ENCODE results near the gene EBF3. TPM values are rescaled to one million over a fixed set of nuclear protein-coding genes. Genes with fewer than 3 reads are reported as not detected.

Gene EBF3
- total RNA-seq, 3 donors from 2014 or later = 0.23 to 2.8 (median 0.89) TPM

GRCh38 chr10:129915526-129916378 is 48.3 kb downstream of the EBF3 start:
- Histone ChIP-seq H3K4me1 (ENCODE audit: low read depth) (no peaks in the 10 kb centered on the region), H3K36me3 (ENCODE audit: low read depth) (no peaks in the 10 kb centered on the region), H3K4me3 (no peak overlapping the region), H3K9me3 (no peaks in the 10 kb centered on the region)
- DNase-seq (no peak), ATAC-seq (no peak)
- TF ChIP-seq CTCF (IDR thresholded peaks at IDR 0.05) = no peak
- intact Hi-C loops (cut with DNase I, micrococcal nuclease) = no loop called here

- no peak for TF ChIP-seq CTCF (IDR thresholded peaks at IDR 0.05)
- Histone ChIP-seq H3K36me3 (ENCODE audit: low read depth) (no peaks in the 10 kb centered on the region), H3K9me3 (no peaks in the 10 kb centered on the region), H3K4me3 (no peak overlapping the region), H3K4me1 (ENCODE audit: low read depth) (no peaks in the 10 kb centered on the region)
- intact Hi-C loops (cut with DNase I, micrococcal nuclease) = no loop called here
- no peak for ATAC-seq
- DNase-seq = no peak
Observed at GRCh38 chr10:129914960-129915359, 49.1 kb downstream of the EBF3 start.

- Histone ChIP-seq H3K4me1 (ENCODE audit: low read depth) (no peaks in the 10 kb centered on the region), H3K9me3 (no peaks in the 10 kb centered on the region), H3K4me3 (no peak overlapping the region), H3K36me3 (ENCODE audit: low read depth) (no peaks in the 10 kb centered on the region)
- no peak for ATAC-seq
- intact Hi-C loops (cut with DNase I, micrococcal nuclease) = no loop called here
- no peak for DNase-seq
- TF ChIP-seq CTCF (IDR thresholded peaks at IDR 0.05) = no peak
Observed at GRCh38 chr10:129914153-129914855, 49.8 kb downstream of the EBF3 start.

GRCh38 chr10:129912986-129913695 is 50.9 kb downstream of the EBF3 start:
- no peak for TF ChIP-seq CTCF (IDR thresholded peaks at IDR 0.05)
- intact Hi-C loops (cut with DNase I, micrococcal nuclease) = no loop called here
- no peak for DNase-seq
- no peak overlapping the region for H3K4me3 ChIP-seq
- no peak for ATAC-seq
- no peaks in the 10 kb centered on the region for H3K9me3 ChIP-seq
- H3K4me1 ChIP-seq (ENCODE audit: low read depth) = no peaks in the 10 kb centered on the region
- H3K36me3 ChIP-seq (ENCODE audit: low read depth) = no peaks in the 10 kb centered on the region

- no peaks in the 10 kb centered on the region for H3K4me1 ChIP-seq (ENCODE audit: low read depth)
- DNase-seq (no peak), ATAC-seq (no peak)
- no peak overlapping the region for H3K4me3 ChIP-seq
- intact Hi-C loops (cut with DNase I, micrococcal nuclease) = no loop called here
- H3K36me3 ChIP-seq (ENCODE audit: low read depth) = no peaks in the 10 kb centered on the region
- no peak for TF ChIP-seq CTCF (IDR thresholded peaks at IDR 0.05)
- no peaks in the 10 kb centered on the region for H3K9me3 ChIP-seq
Observed at GRCh38 chr10:129912166-129912917, 51.7 kb downstream of the EBF3 start.

Measured in mucosa of descending colon (tissue), 3 donors.